ENCODE measurements around the gene ITGA1.
"Not testable (repeated sequence)": the region's sequence is repeated elsewhere in the genome, so short reads cannot be mapped to it uniquely, and the experiment has no call there.

The ITGA1 gene

DNA sequence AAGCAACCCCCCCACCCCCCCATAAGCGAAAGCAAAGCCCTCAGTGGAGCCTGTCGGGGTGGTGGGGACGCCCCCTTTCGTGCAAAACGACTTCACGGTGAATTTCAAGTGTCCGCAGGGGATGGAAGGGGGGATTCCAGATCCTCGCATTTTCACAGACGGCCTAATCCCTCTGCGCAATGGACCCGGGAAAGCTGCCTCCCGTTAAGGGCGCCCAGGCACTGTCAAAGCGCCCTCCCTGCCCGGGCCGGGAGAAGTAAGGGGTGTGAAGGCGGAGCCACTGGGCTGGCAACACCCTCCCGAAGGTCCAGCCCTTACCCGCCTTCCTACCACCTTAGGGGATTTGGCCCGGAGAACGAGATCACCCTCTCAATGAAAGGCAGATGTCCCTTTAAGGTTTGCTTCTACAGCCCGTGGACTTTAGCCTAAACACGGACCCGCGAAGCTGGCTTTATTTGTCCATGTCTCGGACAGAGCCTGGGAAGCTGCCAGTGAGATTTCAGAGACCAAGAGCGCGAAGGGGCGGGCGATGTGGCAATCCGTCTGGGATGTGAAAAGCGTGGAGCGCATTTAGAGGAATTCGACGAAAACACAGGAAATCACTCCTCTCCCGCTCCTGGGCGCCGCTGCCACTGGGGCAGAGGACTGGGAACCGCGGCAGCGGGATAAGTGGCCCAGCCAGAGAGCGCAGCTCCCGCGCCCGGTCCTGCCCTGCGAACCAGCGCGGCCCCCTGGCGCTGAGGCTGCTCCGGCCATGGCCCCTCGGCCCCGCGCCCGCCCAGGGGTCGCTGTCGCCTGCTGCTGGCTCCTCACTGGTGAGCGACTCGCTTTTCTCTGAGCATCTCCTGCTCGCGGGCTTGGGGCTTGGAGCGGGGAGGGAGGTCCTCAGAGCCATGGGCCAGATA, at the start of gene ITGA1, which contains the start of gene PELO:
ITGA1 (plus strand) TSS at position 317 of the 905 bp plus-strand sequence; CDS start at position 755, 438 bp downstream.
PELO (plus strand) TSS at position 317 of the 905 bp plus-strand sequence. CDS start 12,479 bp downstream, outside the sequence.
- in situ Hi-C loops (cut with MboI; ENCODE audit: low pct_unique_long_range_greater_than_20kb, low sequenced_read_pairs), result no loop called here
- peak; percentile 72 for DNase-seq

DNA sequence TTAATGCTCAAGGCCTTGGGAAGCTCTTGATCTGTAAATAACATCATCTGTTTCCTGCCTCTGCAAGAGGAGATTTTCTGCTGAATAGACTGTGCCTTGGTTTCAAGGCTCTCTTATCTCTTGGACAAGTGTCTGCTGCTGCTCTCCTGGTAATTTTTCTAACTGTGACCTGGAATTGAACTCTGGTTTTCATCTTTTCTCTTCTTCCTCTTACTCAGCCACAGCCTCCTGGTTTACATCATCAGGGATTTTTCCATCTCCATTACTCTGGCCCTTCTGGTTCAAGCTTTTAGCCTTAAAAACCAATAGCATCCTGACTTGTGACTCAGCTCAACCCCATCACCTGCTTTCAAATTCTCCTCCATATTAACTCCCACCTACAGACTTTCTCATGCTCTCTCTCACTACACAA, 49.6 kb upstream of the ITGA1 start:
- in situ Hi-C loops (cut with MboI; ENCODE audit: low pct_unique_long_range_greater_than_20kb, low sequenced_read_pairs), result no loop called here
- no peak for DNase-seq

DNA sequence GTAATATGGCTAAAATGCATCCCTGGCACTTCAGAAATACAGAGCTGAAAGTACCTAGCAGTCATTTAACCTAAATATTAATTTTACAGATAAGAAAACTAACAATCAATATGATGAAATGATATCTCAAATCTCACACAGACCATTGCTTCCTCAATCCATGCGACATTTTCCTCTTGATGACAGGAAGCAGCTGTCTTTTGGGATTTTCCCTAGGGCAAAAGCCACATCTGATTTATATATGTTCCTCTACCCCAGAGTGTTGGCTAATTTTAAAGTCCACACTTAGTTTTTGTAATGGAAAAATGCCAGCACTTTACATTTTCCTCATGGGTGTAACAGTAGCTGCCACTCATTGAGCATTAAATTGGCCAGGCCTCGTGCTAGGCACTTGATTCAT, 47.7 kb upstream of the ITGA1 start:
- DNase-seq, result no peak
- in situ Hi-C loops (cut with MboI; ENCODE audit: low pct_unique_long_range_greater_than_20kb, low sequenced_read_pairs), result no loop called here

DNA sequence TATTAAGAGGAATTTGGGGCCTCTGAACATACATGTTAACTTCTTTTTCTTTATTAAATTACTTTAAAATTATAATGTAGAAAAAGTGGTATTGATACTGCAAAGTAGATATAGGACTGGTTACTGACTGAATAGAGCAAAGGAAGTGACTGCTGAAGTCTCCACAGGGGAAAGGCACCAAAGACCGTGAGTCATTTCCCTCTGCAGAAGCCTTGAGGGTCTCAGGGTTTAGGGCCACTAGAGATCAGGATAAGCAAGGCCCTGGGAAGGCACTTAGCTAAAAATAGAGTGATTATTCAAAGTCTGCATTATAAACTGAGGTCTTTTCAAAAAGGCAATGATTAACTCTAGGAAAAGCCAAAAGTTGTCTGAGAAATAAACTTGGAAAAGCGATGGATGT, 44.7 kb upstream of the ITGA1 start:
- in situ Hi-C loops (cut with MboI; ENCODE audit: low pct_unique_long_range_greater_than_20kb, low sequenced_read_pairs), result no loop called here
- DNase-seq, result no peak

DNA sequence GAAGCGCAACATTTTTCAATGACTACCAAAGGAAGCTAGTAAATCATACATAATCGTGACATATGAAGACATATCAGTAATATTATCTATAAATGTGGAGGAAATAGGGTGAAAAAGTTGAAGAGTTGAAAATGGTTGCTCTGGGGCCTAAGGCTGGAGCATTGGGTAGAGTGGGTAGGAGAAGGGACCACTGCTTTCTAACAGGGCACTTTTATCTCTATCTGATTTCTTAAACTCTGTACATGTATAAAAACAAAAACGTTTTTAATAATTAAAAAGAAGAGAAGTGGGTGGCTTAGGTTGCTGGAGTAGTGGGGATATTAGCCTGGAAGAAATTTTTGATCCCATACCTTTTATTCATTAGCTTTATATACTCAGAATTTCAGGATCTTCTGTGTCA, 44.2 kb upstream of the ITGA1 start:
- in situ Hi-C loops (cut with MboI; ENCODE audit: low pct_unique_long_range_greater_than_20kb, low sequenced_read_pairs), result no loop called here
- DNase-seq, result no peak

DNA sequence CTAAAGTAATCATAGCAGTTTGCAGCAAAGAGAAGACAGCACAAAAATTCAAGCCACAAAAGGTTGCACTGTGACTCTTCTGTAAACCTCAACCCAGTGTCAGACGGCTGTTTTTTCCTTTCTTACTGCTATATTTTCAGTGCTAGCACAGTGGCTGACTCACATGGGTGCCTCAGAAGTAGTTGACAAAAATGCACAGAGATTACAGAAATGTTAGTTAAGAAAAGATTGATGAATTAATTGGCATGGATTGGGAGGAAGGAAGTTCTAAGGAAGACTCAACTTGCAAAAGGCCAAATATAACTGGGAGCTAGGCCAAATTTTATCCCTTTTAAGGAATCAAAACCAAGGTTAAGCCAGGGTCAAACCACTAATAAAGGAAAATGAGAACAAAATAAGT, 43.7 kb upstream of the ITGA1 start:
- in situ Hi-C loops (cut with MboI; ENCODE audit: low pct_unique_long_range_greater_than_20kb, low sequenced_read_pairs), result no loop called here
- DNase-seq, result no peak

DNA sequence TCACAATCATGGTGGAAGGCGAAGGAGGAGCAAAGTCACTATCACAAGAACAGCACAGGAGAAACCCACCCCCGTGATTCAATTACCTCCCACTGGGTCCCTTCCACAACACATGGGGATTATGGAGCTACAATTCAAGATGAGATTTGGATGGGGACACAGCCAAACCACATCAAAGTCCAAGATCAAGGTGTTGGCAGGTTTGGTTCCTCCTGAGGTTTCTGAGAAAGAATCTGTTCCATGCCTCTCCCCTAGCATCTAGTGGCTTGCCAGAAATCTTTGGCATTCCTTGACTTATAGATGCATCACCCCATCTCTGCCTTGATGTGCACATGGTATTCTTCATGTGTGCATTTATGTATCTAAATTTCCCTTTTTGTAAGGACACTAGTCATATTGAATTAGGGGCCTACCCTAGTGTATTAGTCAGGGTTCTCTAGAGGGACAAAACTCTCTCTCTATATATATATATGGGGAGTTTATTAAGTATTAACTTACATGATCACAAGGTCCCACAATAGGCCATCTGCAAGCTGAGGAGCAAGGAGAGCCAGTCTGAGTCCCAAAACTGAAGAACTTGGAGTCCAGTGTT, 42.8 kb upstream of the ITGA1 start:
- in situ Hi-C loops (cut with MboI; ENCODE audit: low pct_unique_long_range_greater_than_20kb, low sequenced_read_pairs); DNase-seq: not testable (repeated sequence)

DNA sequence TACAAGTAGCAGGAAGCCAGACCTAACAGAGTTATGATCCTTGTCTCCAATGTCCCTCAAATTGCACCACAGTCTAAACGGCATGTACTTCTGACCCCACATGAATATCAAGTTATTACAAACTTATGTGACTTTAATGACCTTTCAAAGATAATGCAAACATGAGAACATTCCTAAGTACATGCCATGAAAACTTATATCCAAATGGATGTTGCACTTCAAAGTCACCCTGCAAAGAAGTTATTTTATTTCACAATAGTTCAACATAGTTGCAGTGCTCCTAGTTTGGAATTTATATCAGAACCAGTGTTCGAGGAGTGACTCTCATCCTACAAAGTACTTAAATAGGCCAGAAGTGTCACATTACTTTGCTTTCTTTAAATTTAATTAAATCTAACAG, 41.2 kb upstream of the ITGA1 start:
- no peak for DNase-seq
- in situ Hi-C loops (cut with MboI; ENCODE audit: low pct_unique_long_range_greater_than_20kb, low sequenced_read_pairs), result no loop called here

DNA sequence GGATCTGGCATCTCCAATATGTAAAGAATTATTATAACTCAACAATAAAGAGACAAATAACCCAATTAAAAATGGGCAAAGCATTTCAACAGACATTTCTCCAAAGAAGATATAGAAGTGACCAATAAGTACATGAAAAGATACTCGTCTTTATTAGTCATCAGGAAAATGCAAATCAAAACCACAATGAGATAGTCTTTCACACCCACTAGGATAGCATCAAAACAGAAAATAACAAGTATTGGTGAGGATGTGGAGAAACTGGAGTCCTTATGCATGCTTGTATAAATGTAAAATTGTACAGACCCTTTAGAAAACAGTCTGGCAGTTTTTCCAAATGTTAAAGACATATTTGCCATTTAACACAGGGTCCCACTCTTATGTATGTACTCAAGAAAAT, 39.1 kb upstream of the ITGA1 start:
- no peak for DNase-seq
- in situ Hi-C loops (cut with MboI; ENCODE audit: low pct_unique_long_range_greater_than_20kb, low sequenced_read_pairs), result no loop called here

DNA sequence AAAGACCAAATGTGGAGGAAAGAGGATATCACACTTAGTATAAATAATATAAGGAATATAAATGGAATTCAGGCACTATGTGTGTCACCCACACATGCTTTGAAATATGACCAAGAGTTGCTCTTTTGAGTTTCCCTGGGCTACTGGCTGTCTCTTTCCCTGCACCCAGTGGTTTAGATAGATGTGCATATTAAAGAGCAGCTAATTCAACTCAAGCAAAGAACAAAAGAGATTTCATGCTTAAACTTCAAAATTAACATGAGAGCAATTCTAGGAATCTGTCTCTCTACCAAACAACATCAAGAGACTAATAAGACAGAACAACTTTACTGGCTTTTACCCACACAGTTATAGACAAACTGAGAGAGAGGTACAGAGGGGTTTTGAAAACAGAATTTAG, 38.0 kb upstream of the ITGA1 start:
- in situ Hi-C loops (cut with MboI; ENCODE audit: low pct_unique_long_range_greater_than_20kb, low sequenced_read_pairs), result no loop called here
- no peak for DNase-seq

DNA sequence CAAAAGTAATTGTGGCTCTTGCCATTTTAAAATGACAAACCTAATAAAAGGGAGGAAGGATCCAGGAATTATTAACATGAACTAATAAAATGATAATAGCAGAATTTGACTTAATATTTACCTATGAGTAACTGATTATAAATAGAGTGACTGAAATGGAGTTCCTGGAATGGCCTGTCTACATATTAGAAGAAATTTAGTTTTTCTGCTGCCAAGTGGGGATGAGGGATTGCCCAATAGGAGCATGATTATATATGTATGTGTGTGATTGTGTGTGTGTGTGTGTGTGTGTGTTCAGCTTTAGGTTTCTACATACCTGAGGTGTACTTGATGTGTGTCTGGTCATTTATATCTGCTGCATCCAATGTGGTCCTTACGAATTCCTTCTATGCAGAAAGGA, 36.6 kb upstream of the ITGA1 start:
- DNase-seq, result no peak
- in situ Hi-C loops (cut with MboI; ENCODE audit: low pct_unique_long_range_greater_than_20kb, low sequenced_read_pairs), result no loop called here

DNA sequence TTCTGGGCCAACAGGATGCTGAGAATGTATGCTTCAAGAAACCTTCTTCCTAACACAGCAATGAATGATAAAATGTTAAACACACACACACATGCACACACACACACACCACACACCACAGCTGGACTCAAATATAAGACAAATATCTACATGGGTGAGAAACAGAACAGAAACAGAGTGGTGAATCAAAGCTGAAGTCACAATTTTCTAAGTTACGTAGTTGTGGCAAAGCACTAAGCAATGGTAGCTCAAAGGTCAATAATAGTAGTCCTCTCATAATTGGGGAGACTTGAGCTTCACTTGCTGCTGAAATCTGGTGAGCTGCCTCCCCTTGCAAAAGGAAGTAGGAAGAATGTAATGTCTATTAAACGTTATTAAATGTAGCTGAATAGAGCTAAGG, 33.7 kb upstream of the ITGA1 start:
- DNase-seq, result no peak
- in situ Hi-C loops (cut with MboI; ENCODE audit: low pct_unique_long_range_greater_than_20kb, low sequenced_read_pairs), result no loop called here

DNA sequence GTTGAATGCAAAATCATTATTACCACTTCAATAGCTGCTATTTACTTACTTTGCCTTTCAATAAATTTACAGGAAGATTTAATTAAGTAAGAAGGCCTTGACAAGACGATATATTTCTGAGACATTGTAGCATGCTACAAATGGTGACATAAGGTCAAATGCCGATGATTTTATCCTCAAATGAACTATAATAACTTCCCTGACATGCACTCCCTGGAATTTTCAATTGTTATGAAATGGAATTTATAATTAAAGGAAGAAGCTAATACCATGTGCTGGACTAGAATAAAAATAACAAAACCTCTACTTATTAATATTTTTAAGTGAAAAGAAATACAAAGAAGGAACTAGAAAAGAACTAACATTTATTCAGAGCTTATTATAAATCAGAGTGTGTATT, 30.2 kb upstream of the ITGA1 start:
- DNase-seq, result no peak
- in situ Hi-C loops (cut with MboI; ENCODE audit: low pct_unique_long_range_greater_than_20kb, low sequenced_read_pairs), result no loop called here

DNA sequence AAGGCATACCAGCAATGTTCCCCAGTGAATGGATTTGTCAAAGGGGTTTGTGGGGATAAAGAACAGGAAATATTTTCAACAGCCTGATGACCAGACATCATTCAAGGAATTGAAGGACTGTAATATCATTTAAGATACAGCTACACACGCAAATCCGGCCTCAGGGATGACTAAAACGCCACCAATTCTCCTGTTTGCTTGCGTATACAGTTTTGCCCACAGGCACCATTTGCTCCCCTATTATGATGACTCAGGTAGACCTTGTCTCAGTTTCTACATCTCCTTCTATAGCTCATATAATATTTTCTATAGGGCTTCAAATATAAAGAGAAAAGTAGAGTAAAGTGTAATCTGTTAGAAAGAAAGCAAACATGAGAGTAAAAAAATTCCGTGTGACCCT, 29.7 kb upstream of the ITGA1 start:
- DNase-seq, result no peak
- in situ Hi-C loops (cut with MboI; ENCODE audit: low pct_unique_long_range_greater_than_20kb, low sequenced_read_pairs), result no loop called here

DNA sequence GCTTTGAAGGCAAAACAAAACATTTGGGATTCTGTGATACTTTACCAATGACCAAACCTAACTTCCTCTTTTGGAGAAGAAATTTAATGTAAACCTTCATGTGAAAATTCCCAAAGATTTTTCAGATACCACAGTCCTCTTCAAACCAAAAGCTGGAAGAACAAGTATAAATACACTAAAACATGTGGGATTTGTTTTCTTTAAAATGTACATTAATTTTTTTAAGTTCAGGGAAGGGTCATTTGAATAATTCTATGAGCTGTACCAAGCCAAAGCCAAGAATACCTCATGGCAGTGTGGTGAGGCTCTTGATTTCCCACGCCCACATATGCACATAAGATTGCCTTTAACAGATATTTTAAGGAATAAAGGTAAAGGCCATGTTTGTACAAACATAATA, 28.4 kb upstream of the ITGA1 start:
- in situ Hi-C loops (cut with MboI; ENCODE audit: low pct_unique_long_range_greater_than_20kb, low sequenced_read_pairs), result no loop called here
- no peak for DNase-seq

DNA sequence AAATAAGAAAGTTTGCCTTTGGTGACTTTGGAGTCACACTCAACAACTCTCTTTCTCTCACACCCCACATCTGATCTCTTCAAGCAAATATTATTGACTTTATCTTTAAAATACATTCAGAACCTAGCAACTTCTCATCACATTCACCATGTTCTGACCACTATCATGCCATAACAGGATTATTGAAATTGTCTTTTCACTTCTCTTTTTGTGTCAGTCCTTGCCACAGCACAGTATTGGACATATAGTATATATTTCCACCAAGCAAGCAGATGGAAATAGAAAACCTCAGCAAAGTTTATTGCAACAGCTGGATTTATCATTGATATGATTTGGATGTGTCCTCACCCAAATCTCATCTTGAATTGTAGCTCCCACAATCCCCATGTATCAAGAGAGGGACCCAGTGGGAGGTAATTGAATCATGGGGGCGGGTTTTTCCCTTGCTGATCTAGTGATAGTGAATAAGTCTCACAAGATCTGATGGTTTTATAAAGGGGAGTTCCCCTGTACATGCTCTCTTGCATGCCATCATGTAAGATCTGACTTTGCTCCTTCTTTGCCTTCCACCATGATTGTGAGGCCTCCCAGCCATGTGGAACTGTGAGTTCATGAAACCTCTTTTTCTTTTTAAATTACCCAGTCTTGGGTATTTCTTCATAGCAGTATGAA, 26.9 kb upstream of the ITGA1 start:
- in situ Hi-C loops (cut with MboI; ENCODE audit: low pct_unique_long_range_greater_than_20kb, low sequenced_read_pairs), result no loop called here
- no peak for DNase-seq

DNA sequence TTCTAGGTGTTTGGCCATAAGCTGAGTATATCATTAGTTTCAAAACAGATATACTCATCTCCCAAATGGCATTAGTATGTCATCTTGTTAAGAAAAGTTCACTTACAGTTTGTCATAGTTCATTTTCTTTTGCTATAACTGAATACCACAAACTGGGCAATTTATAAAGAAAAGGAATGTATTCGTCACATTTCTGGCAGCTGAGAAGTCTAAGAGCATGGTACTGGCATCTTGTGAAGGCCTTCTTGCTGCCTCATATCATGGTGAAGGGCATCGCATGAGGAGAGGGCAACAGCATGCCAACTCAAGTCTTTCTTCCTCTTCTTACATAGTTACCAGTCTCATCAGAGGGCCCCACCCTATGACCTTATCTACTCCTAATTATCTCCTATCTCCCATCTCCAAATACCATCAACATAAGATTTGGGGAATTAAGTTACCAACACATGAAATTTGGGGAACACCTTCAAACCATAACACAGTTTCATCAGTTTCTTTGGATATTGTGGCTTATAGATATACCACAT, 20.4 kb upstream of the ITGA1 start:
- in situ Hi-C loops (cut with MboI; ENCODE audit: low pct_unique_long_range_greater_than_20kb, low sequenced_read_pairs), result no loop called here
- no peak for DNase-seq

DNA sequence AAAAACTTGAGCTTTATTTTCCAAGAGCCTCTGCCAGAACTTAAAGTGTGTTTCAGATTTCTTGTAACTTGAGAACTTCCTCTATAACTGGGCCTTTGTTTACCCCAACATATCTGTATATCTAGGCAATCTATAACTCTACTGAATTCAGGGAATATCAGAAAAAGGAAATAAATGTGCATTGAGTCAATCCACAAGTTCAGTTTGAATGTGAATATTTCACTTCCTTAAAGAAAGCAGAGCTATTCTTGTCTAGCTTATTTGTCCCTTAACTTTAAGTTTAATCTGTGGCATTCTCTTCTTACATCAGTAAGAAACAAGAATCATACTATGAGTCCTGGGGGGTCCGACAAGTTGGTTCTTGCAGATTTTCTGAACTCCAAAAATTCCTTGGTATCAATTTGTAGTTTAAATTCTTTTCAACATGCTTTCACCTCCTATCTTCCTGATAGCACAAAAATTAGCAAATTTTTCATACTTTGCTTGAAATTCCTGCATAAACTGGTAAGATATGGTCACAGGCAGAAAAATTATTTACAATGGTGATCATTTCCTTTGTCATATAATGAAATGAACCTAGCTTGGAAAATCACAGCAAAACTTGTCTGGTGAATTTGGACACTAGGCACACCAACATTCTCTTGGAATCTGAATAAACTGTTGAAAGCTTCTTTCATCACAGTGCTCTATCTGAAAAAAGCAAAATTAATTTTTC, 19.8 kb upstream of the ITGA1 start:
- no peak for DNase-seq
- in situ Hi-C loops (cut with MboI; ENCODE audit: low pct_unique_long_range_greater_than_20kb, low sequenced_read_pairs), result no loop called here

DNA sequence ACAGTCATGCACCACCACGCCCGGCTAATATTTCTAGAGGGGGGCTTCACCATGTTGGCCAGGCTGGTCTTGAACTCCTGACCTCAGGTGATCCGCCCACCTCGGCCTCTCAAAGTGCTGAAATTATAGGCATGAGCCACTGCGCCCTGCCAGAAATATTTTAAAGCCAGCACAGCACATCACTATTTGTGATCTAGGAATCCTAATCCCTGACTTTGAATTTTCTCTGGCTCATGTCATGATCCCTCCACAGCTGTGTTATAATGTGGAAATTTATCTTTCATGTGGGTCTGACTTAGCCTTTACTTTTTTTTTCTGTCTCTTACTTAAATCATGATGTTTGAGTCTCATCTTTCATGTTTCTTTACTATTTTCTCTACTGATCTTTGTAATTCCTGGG, 18.7 kb upstream of the ITGA1 start:
- in situ Hi-C loops (cut with MboI; ENCODE audit: low pct_unique_long_range_greater_than_20kb, low sequenced_read_pairs), result no loop called here
- DNase-seq, result no peak

Data from KBM-7 (cell line).